ENCODE measurements around the gene ACTR2.

- TF ChIP-seq MLX (CRISPR knock-in tag; IDR thresholded peaks at IDR 0.05) (no peak), ZNF416 (CRISPR knock-in tag; IDR thresholded peaks at IDR 0.05) (no peak), CTCF (IDR thresholded peaks at IDR 0.05) (no peak), RELA (CRISPR knock-in tag; IDR thresholded peaks at IDR 0.05; ENCODE audit: borderline replicate concordance) (no peak), MAX (CRISPR knock-in tag; IDR thresholded peaks at IDR 0.05) (no peak), ZNF317 (CRISPR knock-in tag; IDR thresholded peaks at IDR 0.05; ENCODE audit: borderline replicate concordance, low read depth) (no peak), AFF4 (CRISPR knock-in tag; IDR thresholded peaks at IDR 0.05; ENCODE audit: borderline replicate concordance) (no peak), SOX15 (CRISPR knock-in tag; IDR thresholded peaks at IDR 0.05) (no peak), FOXP1 (CRISPR knock-in tag; IDR thresholded peaks at IDR 0.05; ENCODE audit: borderline replicate concordance) (no peak), SMAD3 (CRISPR knock-in tag; IDR thresholded peaks at IDR 0.05; ENCODE audit: borderline replicate concordance) (no peak), NR2C2 (CRISPR knock-in tag; IDR thresholded peaks at IDR 0.05) (no peak), ZBTB43 (CRISPR knock-in tag; IDR thresholded peaks at IDR 0.05) (no peak), SP1 (CRISPR knock-in tag; conservative IDR thresholded peaks at IDR 0.05) (no peak)
Observed at GRCh38 chr2:65265671-65266045, 38.0 kb downstream of the ACTR2 start.

Measured in WTC11 (cell line).